NCI-H2171 treated with DMSO at 0.1 percent for 48 hours (cell line): Measurements from ENCODE around the gene SLC6A6.

Experiments
- DNase-seq: peaks from one replicate; lab custom pipeline; 2025; lab: John Stamatoyannopoulos, UW

The SLC6A6 gene

DNA sequence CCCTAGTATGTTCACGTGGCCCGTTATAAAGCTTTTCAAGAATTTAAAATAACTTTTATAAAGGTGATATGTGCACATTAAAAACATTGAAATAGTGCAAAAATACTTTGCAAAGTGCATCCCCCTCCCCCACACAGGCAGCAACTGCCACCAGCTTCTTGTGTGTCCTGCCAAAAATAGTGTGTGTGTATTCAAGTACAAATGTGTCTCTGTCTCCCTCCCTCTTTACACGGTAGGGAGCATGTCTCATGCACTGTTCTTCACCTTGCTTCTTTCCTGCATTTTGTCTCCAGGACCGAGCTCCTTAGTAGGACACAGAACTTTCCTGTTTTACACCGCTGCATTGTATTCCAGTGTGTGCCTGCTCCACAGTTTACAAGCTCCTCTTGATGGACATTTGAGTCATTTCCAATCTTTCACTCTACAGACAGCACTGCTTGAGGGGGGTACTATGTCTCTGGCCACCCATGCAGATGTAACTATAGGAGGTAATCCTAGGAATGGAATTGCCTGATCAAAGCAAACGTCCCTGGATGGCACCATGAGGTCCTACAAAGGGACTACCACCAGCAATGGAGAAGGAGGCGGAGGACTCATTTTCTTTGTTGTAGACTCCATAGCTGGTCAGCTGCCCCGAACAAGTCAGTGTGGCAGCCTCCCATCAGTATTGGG lies 52.4 kb downstream of the SLC6A6 start:
- DNase-seq = no peak

DNA sequence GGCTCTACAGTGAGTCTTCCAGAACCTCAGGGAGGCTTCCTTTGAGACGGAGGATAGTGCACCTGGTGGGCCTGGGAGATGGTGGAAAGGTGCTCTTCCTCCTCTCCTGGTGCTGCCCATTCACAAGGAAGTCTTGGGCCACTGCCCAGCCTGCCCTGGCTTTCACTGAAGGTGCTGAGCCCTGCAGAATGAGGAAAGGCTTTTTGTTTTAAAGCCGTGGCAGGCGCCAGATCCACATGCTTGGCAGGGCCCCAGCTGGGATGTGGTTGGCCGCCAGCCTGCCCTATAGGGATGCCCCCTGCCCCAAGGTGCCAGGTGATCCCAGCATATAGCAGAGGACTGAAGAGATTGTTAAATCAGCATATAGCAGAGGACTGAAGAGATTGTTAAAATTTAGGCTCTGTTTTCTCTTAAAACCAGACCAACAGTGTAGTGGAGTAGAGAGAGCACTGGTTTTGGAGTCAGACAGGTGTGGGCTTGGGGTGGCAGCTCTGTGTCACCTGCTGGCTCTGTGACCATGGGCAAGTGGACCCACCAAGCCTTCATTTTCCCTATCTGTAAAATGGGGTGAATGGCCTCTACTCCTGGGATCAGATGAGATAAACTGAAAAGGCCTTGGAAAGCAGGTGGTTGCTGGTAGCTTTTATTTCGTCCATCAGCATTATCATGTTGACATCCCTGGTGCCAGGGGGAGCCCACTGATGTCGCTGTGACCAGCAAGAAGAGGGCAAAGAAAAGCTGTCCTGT lies 53.3 kb downstream of the SLC6A6 start:
- no peak for DNase-seq

DNA sequence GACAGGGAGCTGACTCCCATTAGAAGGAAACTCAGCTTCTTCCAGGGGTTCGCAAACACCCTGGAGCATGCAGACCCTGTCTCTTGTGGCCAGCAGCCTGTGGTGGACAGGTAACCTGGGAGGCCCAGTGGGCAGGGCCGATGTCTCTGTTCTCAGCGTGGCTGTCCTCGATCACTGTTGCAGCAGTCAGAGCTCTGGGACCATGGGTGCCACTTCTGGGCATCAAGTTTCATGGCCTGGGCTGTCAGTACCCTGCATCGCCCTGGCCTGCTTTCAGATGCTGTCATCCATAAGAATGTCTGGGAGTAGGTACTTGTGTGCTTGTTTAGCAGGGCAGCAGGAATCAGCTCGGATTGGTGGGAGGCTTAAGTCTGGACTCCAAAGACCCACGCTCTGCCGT lies 54.4 kb downstream of the SLC6A6 start:
- no peak for DNase-seq

DNA sequence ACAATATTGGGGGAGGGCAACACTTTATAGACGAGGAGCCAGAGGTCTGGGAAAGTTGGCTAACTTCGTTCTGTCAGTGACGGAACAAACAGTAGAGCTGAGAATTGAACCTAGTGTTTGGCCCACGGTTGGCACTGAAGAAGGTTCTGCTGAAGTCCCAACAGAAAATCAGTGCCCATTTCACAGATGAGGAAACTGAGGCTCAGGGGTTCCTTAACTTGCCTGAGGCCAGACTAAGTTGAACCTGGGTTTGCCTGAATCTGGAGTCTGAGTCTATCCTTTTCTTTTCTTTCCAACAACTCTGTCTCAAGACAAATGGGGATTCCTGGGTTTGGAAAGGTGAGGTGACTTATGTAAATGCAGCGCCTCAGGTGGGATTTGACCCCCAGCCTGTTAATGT lies 55.1 kb downstream of the SLC6A6 start:
- DNase-seq = no peak

DNA sequence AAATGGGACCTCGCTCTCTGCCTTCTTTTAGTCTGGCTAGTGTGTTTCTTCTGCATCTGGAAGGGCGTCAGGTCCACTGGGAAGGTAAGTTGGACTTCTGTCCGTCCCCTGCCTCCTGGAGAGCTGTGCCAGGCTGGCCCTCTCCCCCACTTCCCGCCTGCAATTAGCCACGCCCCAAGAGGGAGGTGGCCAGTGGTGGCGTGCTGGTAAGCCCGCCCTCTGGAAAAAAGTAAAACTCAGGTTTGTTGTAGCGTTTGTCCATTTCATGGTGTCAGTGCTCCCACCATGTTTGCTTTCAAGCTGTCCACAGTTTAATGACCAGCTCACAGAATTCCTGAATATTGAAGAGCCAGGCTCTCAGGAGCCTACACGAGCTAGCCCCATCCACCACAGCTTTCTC lies 55.6 kb downstream of the SLC6A6 start:
- no peak for DNase-seq

DNA sequence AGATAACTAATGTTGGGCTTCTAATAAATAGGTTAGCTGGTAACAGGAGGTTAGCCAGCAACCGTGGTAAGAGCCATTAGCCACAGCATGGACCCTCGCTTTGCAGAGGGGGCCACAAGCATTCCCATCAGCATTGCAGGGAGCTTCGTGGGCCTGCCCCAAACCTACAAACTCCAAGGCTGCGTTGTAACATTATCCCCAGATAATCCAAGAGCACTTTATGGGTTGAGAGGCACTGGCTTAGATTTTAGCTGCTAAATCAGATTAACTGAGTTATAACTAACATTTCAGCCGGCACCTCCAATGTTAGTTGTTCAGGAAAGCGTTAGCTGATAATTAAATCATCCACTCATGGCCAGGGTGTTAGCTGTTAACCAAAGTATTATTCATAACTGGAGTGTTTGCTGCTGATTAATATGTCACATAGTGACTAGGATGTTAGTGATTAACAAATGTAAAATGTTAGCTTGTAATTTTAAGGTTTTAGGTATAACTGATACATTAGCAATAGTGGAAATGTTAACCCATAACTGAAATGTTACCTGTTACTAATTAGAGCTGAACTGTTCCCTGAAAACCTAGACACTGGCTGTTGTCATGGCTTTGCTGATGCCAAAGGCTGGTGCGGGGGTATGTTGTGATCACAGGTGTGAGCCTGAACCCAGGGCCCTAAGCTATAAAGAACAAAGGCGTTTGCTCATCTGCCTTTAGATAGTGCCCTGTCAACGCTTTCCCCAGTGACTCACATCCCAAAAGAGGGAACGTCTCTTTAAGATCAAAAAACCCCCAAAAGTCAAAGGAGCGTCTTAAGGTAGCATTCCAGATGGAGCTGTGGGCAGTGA lies 56.2 kb downstream of the SLC6A6 start:
- no peak for DNase-seq

DNA sequence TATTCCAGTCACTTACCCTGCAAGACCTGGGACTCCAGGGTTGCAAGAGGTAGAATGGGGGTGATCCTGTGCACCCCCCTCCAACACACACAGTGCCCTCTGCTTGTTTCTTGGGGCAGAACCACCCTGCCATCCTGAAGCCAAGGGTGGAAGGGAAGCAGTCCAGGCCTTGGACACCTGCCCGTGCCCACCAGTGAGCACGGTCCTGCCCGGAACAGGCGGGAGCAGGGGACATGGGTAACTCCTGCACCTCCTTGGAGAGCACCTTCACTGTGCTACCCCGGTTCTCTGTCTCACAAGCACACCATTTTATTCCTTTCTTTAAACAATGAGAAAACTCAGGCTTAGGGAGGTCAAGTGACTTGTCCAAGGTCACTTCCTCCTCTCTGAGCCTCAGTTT lies 57.0 kb downstream of the SLC6A6 start:
- no peak for DNase-seq

DNA sequence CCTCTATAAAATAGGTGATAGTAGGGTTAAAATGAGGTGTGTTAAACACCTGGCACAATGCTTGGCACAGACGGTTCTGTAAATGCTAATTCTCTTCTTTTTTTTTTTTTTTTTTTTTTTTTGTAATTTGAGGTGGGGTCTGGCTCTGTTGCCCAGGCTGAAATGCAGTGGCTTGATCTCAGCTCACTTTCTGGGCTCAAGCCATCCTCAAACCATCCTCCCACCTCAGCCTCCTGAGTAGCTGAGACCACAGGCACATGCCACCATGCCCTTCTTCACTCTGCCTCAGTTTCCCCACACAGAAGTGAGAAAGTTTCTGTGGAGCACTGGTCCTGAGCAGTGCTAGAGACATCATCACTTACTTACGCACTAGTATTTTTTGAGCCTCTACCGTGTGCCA lies 57.4 kb downstream of the SLC6A6 start:
- DNase-seq = no peak

DNA sequence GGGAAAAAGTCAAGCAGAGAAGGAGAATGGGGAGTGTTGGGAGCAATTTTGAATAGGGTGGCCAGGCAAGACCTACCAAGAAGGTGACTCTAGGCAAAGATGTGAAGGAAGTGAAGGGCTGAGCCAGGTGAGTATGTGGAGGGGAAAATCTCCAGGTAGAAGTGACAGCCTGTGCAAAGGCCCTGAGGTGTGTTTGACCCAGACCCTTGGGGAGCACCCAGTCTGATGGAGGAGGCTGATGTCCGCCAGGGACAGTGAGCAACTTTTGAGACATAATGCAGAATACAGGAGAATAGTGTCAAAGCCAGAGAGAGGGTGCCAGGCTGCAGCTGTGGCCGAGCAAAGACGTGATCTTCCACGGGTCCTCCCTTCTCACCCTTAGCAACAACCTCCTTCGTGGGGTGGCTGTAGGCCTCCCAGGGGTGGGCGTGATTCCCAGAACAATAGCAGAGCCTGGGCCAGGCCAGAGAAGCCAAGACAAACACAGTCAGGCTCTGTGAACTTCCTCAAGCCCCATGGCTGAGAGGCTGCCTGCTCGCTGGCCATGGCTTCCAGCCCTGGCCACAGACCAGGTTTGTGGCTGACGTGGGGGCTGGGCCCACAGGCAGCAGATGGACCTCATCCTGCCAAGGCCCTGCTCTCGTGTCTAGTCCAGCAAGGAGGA lies 58.1 kb downstream of the SLC6A6 start:
- DNase-seq = no peak

DNA sequence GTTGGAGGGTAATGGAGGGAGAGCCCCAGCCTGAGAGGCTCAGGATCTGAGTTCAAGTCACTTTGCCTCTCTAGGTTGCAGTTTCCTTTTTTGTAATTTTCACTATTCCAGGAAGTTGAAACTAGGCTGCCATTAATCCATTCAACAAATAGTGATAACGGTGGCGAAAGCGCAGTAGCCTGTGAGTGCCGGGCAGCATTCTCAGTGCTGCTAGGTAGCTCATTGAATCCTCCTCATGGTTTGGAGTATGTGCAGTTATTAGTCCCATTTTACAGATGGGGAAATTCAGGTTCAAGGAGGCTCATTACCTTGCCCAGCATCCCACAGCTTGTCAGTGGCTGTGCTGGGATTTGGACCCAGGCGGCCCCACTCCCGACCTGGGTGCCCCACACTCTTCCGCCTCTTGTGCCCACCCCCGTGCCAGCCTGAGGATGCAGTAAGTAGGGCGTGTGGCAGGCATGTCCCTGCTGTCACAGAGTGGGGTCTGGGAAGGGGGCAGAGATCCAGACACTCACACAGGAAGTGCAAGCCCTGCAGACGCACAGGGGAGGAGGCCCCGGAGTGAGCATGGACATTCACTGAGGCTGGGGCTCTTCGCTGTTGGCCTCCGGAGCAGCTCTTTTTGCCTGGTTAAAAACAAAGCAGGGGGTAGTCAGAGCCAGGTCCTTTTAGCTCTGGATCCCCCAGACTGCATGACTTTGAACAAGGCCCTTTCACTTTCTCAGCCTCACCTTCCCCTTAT lies 58.8 kb downstream of the SLC6A6 start:
- no peak for DNase-seq

DNA sequence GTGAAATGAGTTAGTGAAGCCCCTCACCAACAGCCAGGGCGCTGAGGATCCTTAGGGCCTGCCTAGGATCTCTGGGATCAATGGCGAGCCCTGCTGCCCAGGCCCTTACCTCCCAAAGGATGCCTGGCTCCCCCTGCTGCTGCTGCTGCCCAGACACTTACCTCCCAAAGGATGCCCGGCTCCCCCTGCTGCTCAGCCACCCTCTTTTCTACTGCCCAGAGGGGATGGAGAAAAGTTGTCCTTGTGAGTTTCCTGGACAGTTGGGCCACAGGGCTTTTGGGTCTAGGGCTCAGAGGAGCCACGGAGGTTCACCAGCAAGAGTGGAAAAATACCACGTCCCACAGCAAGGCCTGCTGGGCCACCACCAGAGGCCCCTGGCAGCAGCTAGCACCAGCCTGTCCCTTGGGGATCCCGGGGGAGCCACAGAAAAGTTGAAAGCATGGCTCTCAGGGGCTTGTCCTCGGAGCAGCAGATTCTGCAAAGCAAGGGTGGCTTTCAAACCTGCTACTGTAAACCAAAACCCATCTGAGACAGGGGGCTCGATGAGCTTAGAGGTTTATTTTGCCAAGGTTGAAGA lies 59.4 kb downstream of the SLC6A6 start:
- DNase-seq = peak; percentile 6

DNA sequence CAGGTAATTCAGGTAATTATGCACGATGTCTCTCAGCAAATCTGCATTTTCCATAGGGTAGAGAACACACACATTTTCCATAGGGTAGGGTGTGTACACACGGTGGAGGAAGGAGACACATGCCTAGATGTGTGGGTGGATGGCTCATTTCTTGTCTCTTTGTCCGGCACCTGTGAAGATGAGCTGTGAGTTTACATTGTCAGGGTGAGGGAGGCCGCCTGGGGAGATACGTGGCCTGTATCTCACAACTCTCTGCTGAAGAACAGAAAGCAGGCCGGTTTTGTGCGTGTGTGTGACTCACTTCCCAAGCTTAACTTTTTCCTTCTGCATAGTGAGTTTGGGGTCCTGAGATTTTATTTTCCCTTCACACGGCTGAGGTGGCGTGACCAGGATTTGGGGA lies 60.3 kb downstream of the SLC6A6 start:
- DNase-seq = no peak

DNA sequence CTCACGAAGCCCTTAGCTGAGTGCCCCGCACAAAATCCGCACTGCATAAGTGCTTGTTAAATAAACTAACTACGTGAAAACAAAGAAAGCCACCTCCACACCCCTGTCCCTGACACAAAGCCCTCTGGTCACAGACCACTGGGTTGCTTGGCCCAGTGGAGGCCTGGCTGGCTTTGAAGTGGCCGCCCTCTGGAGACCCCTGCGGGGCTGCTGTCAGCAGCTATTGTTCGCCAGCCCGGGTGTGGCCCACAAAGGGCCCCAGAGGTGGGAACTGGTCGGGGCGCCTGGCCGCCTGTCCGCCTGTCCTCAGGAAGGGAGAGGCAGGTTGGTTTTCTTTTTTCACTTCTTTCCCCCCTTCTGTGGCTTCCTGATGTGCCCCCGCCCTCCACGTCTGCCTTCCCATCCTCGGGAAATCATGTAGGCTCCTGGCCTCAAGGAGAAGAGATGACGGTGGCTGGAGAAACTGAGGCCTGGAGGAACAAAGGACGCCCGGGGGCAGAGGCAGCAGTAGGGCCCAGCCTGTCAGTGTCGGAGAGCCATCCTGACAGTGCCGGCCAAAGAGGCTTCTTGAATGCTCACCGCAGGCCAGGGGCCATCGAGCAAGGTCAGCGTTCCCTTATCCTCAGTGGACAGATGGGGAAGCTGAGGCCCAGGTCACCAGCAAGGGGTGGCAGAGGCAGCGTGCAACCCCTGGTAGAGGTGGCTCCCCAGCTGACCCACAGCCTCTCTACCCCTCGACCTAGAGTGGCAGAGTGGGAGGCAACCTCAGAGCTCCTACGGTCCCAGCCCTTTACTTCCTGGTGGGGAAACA lies 61.1 kb downstream of the SLC6A6 start:
- no peak for DNase-seq

DNA sequence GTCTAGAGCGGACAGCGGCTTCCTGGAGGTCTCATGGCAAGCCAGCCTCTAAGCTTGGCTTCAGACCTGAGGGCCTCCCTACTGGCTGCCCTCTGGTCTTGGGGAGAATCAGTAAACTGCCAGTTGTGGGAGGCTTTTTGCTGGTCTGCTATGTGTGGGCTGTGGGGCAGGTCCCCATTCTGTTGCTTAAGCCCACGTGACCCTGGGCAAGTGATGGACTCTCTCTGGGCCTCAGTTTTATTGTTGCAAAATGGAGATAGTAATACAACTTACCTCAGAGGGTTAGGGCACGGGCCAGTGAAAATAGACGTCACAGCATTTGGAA lies 61.7 kb downstream of the SLC6A6 start:
- no peak for DNase-seq

DNA sequence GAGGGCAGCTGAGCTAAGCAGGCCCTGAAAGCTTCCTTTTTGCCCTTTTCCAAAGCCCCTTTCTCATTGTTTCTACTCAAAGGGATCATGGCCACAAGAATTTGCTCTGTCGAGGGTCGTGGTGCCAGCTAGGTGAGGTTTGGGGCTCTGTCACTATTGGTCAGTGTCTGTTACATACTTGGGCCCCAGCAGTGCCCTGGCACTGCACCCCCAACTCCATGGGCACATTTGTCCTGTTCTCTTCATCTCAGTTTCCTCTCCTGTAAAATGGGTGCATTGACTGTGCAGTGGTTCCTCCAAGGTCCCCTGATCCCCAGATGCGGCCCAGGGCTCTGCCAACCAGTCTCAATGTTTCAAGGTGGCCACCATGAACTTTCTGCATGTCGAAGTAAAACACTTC lies 62.1 kb downstream of the SLC6A6 start:
- no peak for DNase-seq

DNA sequence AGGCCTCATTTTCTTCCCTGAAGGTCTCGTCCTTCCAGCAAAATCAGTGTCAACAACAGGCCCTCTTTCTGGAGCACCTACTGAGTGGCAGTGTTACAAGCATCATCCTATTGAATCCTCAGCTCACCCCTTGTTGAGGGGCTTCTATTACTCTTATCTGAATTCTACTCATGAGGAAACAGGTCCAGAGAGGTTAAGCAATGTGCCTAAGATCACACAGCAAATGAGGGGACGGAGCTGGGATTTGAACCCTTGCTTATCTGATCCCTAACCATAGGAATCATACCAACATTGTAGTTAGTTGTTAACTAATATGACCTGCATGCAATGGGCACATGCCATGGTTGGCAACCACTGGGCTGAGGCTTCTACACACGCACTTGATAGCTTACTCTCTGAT lies 63.0 kb downstream of the SLC6A6 start:
- DNase-seq = no peak

DNA sequence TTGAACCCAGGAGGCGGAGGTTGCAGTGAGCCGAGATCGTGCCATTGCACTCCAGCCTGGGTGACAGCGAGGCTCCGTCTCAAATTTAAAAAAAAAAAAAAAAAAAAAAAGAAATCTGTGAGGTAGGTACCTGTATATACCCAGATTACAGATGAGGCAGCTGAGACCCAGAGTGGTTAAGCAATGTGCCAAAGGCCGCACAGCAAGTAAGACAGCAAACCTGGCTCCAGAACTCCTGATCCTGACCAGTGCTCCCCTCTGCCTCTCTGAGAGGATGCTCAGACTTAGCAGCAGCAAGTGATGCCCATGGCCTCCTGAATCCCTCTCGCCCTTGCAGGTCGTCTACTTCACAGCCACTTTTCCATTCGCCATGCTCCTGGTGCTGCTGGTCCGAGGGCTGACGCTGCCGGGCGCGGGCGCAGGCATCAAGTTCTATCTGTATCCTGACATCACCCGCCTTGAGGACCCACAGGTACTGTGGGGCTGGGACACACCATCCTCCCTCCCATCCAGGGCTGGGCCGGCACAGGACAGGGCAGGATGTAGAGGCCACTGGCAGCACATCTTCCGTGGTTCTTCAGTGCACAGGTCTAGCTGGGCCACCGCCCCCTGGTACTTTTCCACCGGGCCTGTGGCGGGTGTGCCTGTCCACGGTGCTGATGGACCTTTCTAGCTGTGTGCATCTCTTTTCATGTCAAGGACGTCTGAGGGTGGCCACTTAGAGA lies 63.9 kb downstream of the SLC6A6 start:
- no peak for DNase-seq

DNA sequence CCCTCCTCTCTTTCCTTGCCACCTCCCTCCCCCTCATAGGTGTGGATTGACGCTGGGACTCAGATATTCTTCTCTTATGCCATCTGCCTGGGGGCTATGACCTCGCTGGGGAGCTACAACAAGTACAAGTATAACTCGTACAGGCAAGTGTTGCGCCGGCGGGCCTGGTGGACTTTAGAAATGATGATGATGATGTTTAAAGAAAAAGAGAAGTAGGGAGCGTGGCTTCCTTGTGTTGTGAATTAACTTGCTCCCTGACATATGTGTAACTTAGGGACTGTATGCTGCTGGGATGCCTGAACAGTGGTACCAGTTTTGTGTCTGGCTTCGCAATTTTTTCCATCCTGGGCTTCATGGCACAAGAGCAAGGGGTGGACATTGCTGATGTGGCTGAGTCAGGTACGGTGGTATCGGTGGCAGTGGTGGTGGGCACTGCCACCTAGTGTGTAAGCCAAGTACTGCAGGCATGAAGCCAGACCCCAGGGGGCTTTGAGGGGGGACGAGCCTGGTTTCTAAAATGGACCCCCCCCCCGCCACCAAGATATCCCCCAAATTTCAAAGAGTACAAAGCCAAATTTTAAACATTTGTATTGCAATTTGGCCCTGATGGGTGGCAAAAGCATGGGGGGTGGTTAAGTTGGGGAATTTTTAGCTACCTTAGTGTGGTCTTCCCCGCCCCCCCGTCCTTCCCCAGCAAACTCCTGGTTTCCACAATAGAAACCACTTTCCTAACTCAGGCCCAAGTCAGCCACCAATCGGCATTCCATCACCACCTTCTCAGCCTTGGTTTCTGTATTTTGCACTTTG lies 65.6 kb downstream of the SLC6A6 start:
- DNase-seq = no peak

DNA sequence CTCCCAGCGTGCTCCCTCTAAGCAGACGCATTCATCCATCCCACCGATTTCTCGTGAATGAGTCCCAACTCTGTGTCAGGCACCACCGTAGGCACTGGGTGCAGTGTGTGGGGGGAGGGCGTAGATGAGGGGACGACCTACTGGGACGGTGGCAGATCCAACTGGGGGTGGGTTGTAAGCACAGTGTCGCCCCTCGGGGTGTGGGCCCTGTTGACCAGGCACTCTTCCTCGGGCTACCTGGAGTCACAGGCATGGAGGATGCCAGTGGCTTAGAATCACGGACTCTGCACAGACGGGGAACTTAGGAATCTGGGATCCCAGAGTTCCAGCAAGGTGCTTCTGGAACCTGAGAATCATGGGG lies 66.2 kb downstream of the SLC6A6 start:
- no peak for DNase-seq
